ENCODE measurements around the gene PRSS35. TPM values are rescaled to one million over a fixed set of nuclear protein-coding genes. Genes with fewer than 3 reads are reported as not detected.

The PRSS35 gene
- total and polyA plus RNA-seq, 2 experiments from 2014 or later, result 1.7 to 2.1 TPM

DNA sequence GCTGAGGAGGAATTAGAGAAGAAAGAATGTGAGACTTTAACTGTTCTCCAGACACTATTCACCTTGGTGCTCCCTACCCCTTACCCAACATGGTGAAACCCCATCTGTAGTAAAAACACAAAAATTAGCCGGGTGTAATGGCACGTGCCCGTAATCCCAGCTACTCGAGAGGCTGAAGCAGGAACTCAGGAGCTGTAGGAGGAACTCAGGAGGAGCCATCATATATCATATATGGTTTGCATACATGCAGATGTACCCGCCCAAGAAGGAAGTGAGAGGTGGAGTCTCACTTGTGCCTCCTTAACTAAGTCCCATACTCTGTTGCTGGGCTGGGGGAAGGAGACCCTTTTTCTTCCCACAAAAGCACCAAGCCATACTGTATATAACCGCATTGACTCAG is 46.0 kb upstream of the PRSS35 start:
- H3K36me3 Mint-ChIP-seq (ENCODE audit: low read depth), result no peaks in the 10 kb centered on the region
- peaks cover 17% of the 10 kb centered on the region for H3K4me1 Mint-ChIP-seq
- no peak for TF ChIP-seq ZNF462 (CRISPR knock-in tag; IDR thresholded peaks at IDR 0.05)
- no peak for TF ChIP-seq REST (IDR thresholded peaks at IDR 0.05; ENCODE audit: unreplicated experiment)
- no peaks in the 10 kb centered on the region for H3K9me3 Mint-ChIP-seq
- ATAC-seq, result no peak
- no peak overlapping the region for H3K4me3 ChIP-seq
- H3K27me3 Mint-ChIP-seq (ENCODE audit: insufficient read depth, low read depth, poor library complexity), result peaks cover 4% of the 10 kb centered on the region
- no peak overlapping the region for H3K4me3 Mint-ChIP-seq
- H3K79me2 ChIP-seq (replicated peaks; ENCODE audit: insufficient read depth), result no peaks in the 10 kb centered on the region
- no peak overlapping the region for H2AFZ ChIP-seq
- H3K27ac ChIP-seq (ENCODE audit: low read depth), result no peak overlapping the region
- no peaks in the 10 kb centered on the region for H3K9me2 ChIP-seq (ENCODE audit: insufficient read depth)
- no peaks in the 10 kb centered on the region for H4K20me1 ChIP-seq (replicated peaks; ENCODE audit: insufficient read depth)
- H3K4me1 ChIP-seq (ENCODE audit: insufficient read depth), result peaks cover 7% of the 10 kb centered on the region
- no peak overlapping the region for H3K27ac Mint-ChIP-seq
- H3K36me3 ChIP-seq (ENCODE audit: insufficient read depth), result no peaks in the 10 kb centered on the region
- no peaks in the 10 kb centered on the region for H3F3A ChIP-seq (replicated peaks; ENCODE audit: low read depth)
- H3K4me2 ChIP-seq, result no peak overlapping the region
- H3K27me3 ChIP-seq (ENCODE audit: insufficient read depth), result peaks cover 33% of the 10 kb centered on the region
- DNase-seq (ENCODE audit: low spot score), result no peak

All from GM23338 (cell line).